OCI-LY7 (cell line): ENCODE measurements around the gene MLYCD.

Experiments
- CTCF ChIP-seq: fragments of 200-600 bp; sonication (generic); conservative IDR thresholded peaks from 2 replicates; pipeline ENCODE4 v1.5.1; 2014; ENCODE audit warnings: mild to moderate bottlenecking, antibody characterized with exemption, low read length, moderate library complexity, mixed read lengths
- EZH2phosphoT487 ChIP-seq: fragments of 200-600 bp; sonication (generic); IDR thresholded peaks from 2 replicates; pipeline ENCODE4 v1.6.1; 2018; ENCODE audit warnings: low read depth, borderline replicate concordance, mild to moderate bottlenecking, mixed run types, antibody characterized with exemption, low read length, moderate library complexity, mixed read lengths

- no peak for TF ChIP-seq CTCF
- TF ChIP-seq EZH2phosphoT487: no peak
These were observed 44.0 kb downstream of the MLYCD start for GRCh38 chr16:83942815-83943515.
